ENCODE results near the gene WDR45B. TPM values are rescaled to one million over a fixed set of nuclear protein-coding genes. Genes with fewer than 3 reads are reported as not detected.

Gene WDR45B
- total and polyA plus RNA-seq, 2 donors (not counting 3 experiments of a cell fraction or from before 2014, with no cell fraction given), result 62.0 to 76.7 TPM

DNA sequence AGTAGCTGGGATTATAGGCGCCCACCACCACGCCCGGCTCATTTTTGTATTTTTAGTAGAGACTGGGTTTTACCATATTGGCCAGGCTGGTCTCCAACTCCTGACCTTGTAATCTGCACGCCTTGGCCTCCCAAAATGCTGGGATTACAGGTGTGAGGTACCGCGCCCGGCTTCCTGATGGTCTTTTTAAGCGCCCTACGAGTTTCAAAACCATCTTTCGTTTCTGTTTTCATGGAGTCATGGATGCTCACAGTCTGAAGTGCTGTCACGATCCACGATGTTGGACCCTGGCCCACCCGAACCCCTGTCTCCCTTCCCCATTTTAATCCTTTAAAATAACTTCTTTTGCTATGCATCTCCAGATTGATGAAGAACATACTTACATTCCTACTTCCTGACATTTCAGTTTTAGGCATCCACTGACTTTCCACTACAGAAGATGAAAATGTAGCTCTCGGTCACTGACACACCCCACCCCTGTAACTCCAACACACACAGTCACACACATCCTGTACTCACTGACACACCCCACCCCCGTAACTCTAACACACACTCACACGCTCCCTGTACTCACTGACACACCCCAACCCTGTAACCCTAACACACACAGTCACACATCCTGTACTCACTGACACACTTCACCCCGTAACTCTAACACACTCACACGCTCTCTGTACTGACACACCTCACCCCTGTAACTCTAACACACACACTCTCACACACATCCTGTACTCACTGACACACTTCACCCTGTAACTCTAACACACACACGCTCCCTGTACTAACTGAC lies 22.6 kb upstream of the WDR45B start:
- Histone ChIP-seq H3K4me2 (ENCODE audit: insufficient read depth, low read length) (no peak overlapping the region), H3K9me3 (replicated peaks; ENCODE audit: control insufficient read depth, insufficient read depth, low read length) (no peaks in the 10 kb centered on the region), H3K9ac (replicated peaks; ENCODE audit: extremely low read depth, insufficient read depth, low read length) (no peak overlapping the region), H4K20me1 (replicated peaks; ENCODE audit: control insufficient read depth, extremely low read depth, insufficient read depth, low read length) (no peaks in the 10 kb centered on the region), H3K27ac (ENCODE audit: insufficient read depth, low read depth, low read length) (no peak overlapping the region), H3K36me3 (ENCODE audit: control insufficient read depth in 2 of 2, extremely low read depth in 1 of 2, insufficient read depth in 2 of 2, low read length in 2 of 2) (no peaks in the 10 kb centered on the region), H3K9me1 (replicated peaks; ENCODE audit: control insufficient read depth, extremely low read depth, insufficient read depth, low read length) (no peaks in the 10 kb centered on the region), H3K27me3 (ENCODE audit: control insufficient read depth in 2 of 2, insufficient read depth in 2 of 2, low read length in 2 of 2) (no peaks in the 10 kb centered on the region), H3K4me3 (replicated peaks in 1 of 3; ENCODE audit: insufficient read depth in 1 of 3, low read depth in 1 of 3, low read length in 3 of 3) (no peak overlapping the region), H3K4me1 (ENCODE audit: control insufficient read depth, extremely low read depth, insufficient read depth, low read length) (no peaks in the 10 kb centered on the region), H2AFZ (ENCODE audit: low read depth, low read length) (no peak overlapping the region), H3K79me2 (ENCODE audit: control insufficient read depth, insufficient read depth, low read length) (no peaks in the 10 kb centered on the region)
- TF ChIP-seq, protein P1, sequence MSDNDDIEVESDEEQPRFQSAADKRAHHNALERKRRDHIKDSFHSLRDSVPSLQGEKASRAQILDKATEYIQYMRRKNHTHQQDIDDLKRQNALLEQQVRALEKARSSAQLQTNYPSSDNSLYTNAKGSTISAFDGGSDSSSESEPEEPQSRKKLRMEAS (IDR thresholded peaks at IDR 0.05; ENCODE audit: insufficient read depth, insufficient read length), result no peak
- TF ChIP-seq CTCF (IDR thresholded peaks at IDR 0.05; ENCODE audit: extremely low read depth in 1 of 2, insufficient read depth in 1 of 2, low read depth in 1 of 2, low read length in 2 of 2) (no peak), EZH2 (IDR thresholded peaks at IDR 0.05; ENCODE audit: borderline replicate concordance, low read depth, low read length, severe bottlenecking) (no peak), GATA2 (IDR thresholded peaks at IDR 0.05; ENCODE audit: insufficient read depth, insufficient read length, low read depth, low read length) (no peak), POLR2A (IDR thresholded peaks at IDR 0.05; ENCODE audit: low read depth, low read length) (no peak), POLR2AphosphoS5 (IDR thresholded peaks at IDR 0.05; ENCODE audit: insufficient read depth, low read depth, low read length) (no peak), JUN (IDR thresholded peaks at IDR 0.05; ENCODE audit: borderline replicate concordance, insufficient read depth, insufficient read length, low read depth) (no peak)
- no peak for DNase-seq (ENCODE audit: low read depth, low spot score)
- BruUV-seq (replicated peaks), result no TSS peak
- ChIA-PET CTCF (no interaction called here), POLR2A (no interaction called here)
- dilution Hi-C loops (cut with MboI; ENCODE audit: extremely low pct_ligation_motif_present, low sequenced_read_pairs) (no loop called here), intact Hi-C loops (cut with micrococcal nuclease) (no loop called here)
- FAIRE-seq, result no peak
